Measurements from ENCODE around the gene DNASE1L1.

GRCh38 chrX:154450312-154450711, 41.3 kb upstream of the DNASE1L1 start:
- TF ChIP-seq SIN3A (IDR thresholded peaks at IDR 0.05; ENCODE audit: borderline replicate concordance, insufficient read depth, low read length): no peak
- TF ChIP-seq REST (IDR thresholded peaks at IDR 0.05; ENCODE audit: insufficient read depth in 1 of 2, low read depth in 2 of 2, low read length in 2 of 2): no peak
- TF ChIP-seq TAF1 (IDR thresholded peaks at IDR 0.05; ENCODE audit: borderline replicate concordance, insufficient read depth, low read length): no peak

All from PFSK-1 (cell line).